Nephron (organoid): ENCODE measurements around the gene USP13.

Source experiments
- H3K27ac Mint-ChIP-seq, 3 experiments: 2 replicates each; pipeline ENCODE4 v1.8.0; 2020; ENCODE audit warnings: mixed read lengths in 3 of 3, mild to moderate bottlenecking in 2 of 3, moderate library complexity in 1 of 3
- H3K27me3 Mint-ChIP-seq: 2 replicates; pipeline ENCODE4 v1.8.0; 2021; ENCODE audit warnings: low read depth, mild to moderate bottlenecking, moderate library complexity, mixed read lengths
- H3K36me3 Mint-ChIP-seq: 2 replicates; pipeline ENCODE4 v1.8.0; 2020; ENCODE audit warnings: low read depth, mixed read lengths
- H3K4me1 Mint-ChIP-seq: 2 replicates; pipeline ENCODE4 v1.8.0; 2020; ENCODE audit warnings: mixed read lengths
- H3K4me3 Mint-ChIP-seq, 3 experiments: 2 replicates each; pipeline ENCODE4 v1.8.0; 2020; ENCODE audit warnings: mild to moderate bottlenecking in 3 of 3, mixed read lengths in 3 of 3, moderate library complexity in 2 of 3
- H3K9me3 Mint-ChIP-seq: 2 replicates; pipeline ENCODE4 v1.8.0; 2020; ENCODE audit warnings: mixed read lengths
- CTCF ChIP-seq, 3 experiments: fragments of 200-600 bp; sonication (generic); IDR thresholded peaks; one replicate each; pipeline ENCODE4 v1.5.0; 2021; ENCODE audit warnings: antibody characterized with exemption in 3 of 3; ENCODE audit not compliant: unreplicated experiment in 3 of 3

The USP13 gene

GRCh38 chr3:179661777-179662176 is 8.9 kb downstream of the USP13 start:
- Mint-ChIP-seq H3K4me3 (no peak overlapping the region), H3K4me1 (peaks cover 81% of the 10 kb centered on the region), H3K36me3 (no peaks in the 10 kb centered on the region), H3K27ac (no peak overlapping the region), H3K27me3 (no peaks in the 10 kb centered on the region), H3K9me3 (no peaks in the 10 kb centered on the region)
- TF ChIP-seq CTCF (IDR thresholded peaks at IDR 0.05; ENCODE audit: unreplicated experiment in 3 of 3), result no peak

DNA sequence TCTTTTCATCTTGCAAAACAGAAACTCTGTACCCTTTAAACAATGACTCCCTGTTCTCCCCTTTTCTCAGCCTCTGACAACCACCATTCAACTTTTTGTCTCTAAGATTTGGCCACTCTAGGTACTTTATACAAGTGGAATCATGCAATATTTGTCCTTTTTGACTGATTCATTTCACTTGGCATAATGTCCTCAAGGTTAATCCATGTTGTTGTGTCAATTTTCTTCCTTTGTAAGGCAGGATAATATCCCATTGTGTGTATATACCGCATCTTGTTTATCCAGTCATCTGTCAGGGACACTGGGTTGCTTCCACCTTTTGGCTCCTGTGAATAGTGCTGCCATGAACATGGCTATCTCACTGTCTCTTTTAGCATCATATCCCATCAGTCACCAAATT is 10.3 kb downstream of the USP13 start:
- no peak for TF ChIP-seq CTCF (IDR thresholded peaks at IDR 0.05; ENCODE audit: unreplicated experiment in 3 of 3)
- Mint-ChIP-seq H3K27ac (peak overlapping the region in 1 of 3 experiments; percentile 28), H3K9me3 (no peaks in the 10 kb centered on the region), H3K36me3 (no peaks in the 10 kb centered on the region), H3K27me3 (no peaks in the 10 kb centered on the region), H3K4me3 (no peak overlapping the region), H3K4me1 (peaks cover 81% of the 10 kb centered on the region)

DNA sequence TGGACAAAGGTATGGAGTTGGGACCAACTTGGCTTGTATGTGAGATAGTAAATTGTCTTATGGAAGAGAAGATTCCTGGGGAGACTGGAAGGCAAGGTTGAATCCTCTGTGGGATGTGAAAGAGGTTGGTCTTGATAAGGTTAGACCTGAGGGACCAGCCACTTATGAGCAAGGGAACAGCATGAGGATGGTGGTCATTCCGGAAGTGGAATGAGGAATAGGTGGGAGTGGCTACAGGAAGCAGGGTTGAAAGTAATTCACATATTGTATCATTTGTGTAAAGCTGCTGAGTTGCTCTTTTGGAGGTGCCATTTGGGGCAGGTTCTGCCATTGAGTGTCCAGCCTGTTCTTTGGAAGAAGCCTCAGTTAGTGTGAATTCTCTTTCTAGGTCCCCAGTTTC is 13.2 kb downstream of the USP13 start:
- no peak overlapping the region for H3K4me3 Mint-ChIP-seq
- H3K4me1 Mint-ChIP-seq, result peaks cover 70% of the 10 kb centered on the region

DNA sequence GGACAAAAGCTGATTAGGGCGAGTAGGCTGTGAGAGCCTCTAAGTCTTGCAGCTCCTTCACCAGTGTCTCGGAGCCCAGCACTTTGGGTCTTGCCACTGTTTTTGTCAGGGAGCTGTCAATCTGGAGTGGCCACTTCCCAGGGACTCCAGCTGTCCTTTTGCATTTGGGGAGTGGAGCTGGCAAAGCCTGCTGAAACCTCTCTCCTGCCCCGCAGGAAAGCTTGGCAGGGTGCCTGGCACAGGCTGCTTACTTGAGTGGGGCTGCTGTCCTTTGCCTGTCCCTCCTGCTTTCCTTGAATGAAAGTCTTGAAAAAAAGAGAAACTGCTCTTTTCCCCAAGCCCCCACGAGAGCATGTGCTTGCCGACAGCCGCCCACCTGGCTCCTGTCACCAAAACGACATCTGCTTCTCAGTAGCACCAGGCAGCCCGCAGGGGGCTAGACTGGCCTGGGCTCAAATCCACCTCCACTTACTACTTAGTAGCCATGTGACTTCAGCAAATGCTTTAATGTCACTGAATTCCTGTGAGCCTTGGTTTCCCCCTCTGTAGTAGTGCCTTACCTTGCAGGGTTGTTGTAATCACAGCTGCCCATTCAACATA is 13.7 kb downstream of the USP13 start:
- Mint-ChIP-seq H3K4me3 (no peak overlapping the region), H3K27me3 (no peaks in the 10 kb centered on the region), H3K36me3 (peaks cover under 1% of the 10 kb centered on the region), H3K27ac (peak overlapping the region in 2 of 3 experiments; percentile 17 to 36), H3K4me1 (peaks cover 70% of the 10 kb centered on the region), H3K9me3 (no peaks in the 10 kb centered on the region)
- TF ChIP-seq CTCF (IDR thresholded peaks at IDR 0.05; ENCODE audit: unreplicated experiment in 3 of 3), result peak in 1 of 3 experiments; percentile 12

More for the DNA sequence above, 13.2 kb downstream of the USP13 start:
- Mint-ChIP-seq H3K36me3 (no peaks in the 10 kb centered on the region), H3K27me3 (no peaks in the 10 kb centered on the region), H3K9me3 (no peaks in the 10 kb centered on the region), H3K27ac (peak overlapping the region in 1 of 3 experiments; percentile 17)
- TF ChIP-seq CTCF (IDR thresholded peaks at IDR 0.05; ENCODE audit: unreplicated experiment in 3 of 3), result no peak

GRCh38 chr3:179668429-179668828 is 15.6 kb downstream of the USP13 start:
- H3K27ac Mint-ChIP-seq, result peak overlapping the region in 1 of 3 experiments; percentile 11
- no peaks in the 10 kb centered on the region for H3K9me3 Mint-ChIP-seq
- H3K4me1 Mint-ChIP-seq, result peaks cover 64% of the 10 kb centered on the region
- no peaks in the 10 kb centered on the region for H3K27me3 Mint-ChIP-seq
- no peak for TF ChIP-seq CTCF (IDR thresholded peaks at IDR 0.05; ENCODE audit: unreplicated experiment in 3 of 3)
- H3K4me3 Mint-ChIP-seq, result no peak overlapping the region
- H3K36me3 Mint-ChIP-seq, result peaks cover 4% of the 10 kb centered on the region

DNA sequence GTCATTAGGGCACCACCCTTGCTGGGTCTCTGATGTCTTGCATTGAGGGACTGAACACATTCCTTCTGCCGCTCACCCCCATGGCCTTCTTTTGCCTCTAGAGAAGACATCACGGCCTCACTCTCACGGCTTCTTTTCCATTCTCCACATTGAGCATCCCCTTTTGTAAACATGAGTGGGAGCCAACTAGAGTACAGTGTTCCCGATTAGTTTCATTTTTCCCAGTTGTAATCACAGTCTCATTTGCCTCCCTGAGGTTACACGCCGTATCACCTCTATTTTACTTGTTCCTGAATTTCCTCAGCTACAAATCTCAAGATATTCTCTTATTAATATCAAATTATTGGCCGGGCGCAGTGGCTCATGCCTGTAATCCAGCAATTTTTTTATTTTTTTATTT is 17.5 kb downstream of the USP13 start:
- Mint-ChIP-seq H3K27me3 (no peaks in the 10 kb centered on the region), H3K36me3 (peaks cover 4% of the 10 kb centered on the region), H3K4me1 (peaks cover 48% of the 10 kb centered on the region), H3K9me3 (no peaks in the 10 kb centered on the region), H3K4me3 (no peak overlapping the region), H3K27ac (peak overlapping the region in 1 of 3 experiments; percentile 31)
- no peak for TF ChIP-seq CTCF (IDR thresholded peaks at IDR 0.05; ENCODE audit: unreplicated experiment in 3 of 3)
